ENCODE measurements around the gene SERPINA5.

SERPINA5 gene

GRCh38 chr14:94561656-94562010 lies 19.6 kb upstream of the SERPINA5 start:
- Histone ChIP-seq H3K4me1 (ENCODE audit: control insufficient read depth, insufficient read depth, low read depth, low read length) (no peaks in the 10 kb centered on the region), H3K79me1 (replicated peaks; ENCODE audit: low read length, poor library complexity, severe bottlenecking) (no peaks in the 10 kb centered on the region), H3K18ac (ENCODE audit: low read depth in 1 of 2, low read length in 2 of 2) (no peak overlapping the region), H3K14ac (ENCODE audit: low read length in 2 of 2) (no peak overlapping the region), H2AFZ (ENCODE audit: low read depth, low read length) (no peak overlapping the region), H2BK120ac (ENCODE audit: low read depth, low read length) (no peak overlapping the region), H3K4me2 (ENCODE audit: low read length, poor library complexity, severe bottlenecking) (no peak overlapping the region), H4K91ac (ENCODE audit: low read length) (no peak overlapping the region), H3K9me3 (ENCODE audit: control insufficient read depth, low read length) (peaks cover 7% of the 10 kb centered on the region), H2BK5ac (ENCODE audit: low read depth, low read length, poor library complexity, severe bottlenecking) (no peak overlapping the region), H3K23ac (ENCODE audit: low read length in 2 of 2) (no peak overlapping the region), H3K27ac (ENCODE audit: low read length, poor library complexity, severe bottlenecking) (no peak overlapping the region), H3K27me3 (ENCODE audit: control insufficient read depth in 1 of 2, insufficient read depth in 1 of 2, low read length in 2 of 2) (peaks cover 0 to 20% of the 10 kb centered on the region in 2 experiments), H2BK12ac (ENCODE audit: low read length in 2 of 2) (no peak overlapping the region), H2BK15ac (ENCODE audit: low read depth, poor library complexity, severe bottlenecking) (no peak overlapping the region), H3K4me3 (ENCODE audit: insufficient read depth in 1 of 2, low read depth in 1 of 2, low read length in 2 of 2) (no peak overlapping the region), H3K9ac (ENCODE audit: low read length) (no peak overlapping the region), H3K36me3 (ENCODE audit: control insufficient read depth in 1 of 2, insufficient read depth in 2 of 2, low read depth in 1 of 2, low read length in 2 of 2) (no peaks in the 10 kb centered on the region), H2AK5ac (ENCODE audit: low read length, severe bottlenecking) (no peak overlapping the region), H3K4ac (ENCODE audit: low read depth in 1 of 2, low read length in 2 of 2) (no peak overlapping the region), H4K8ac (ENCODE audit: low read length) (no peak overlapping the region)
- 64% methylated on average over 5 of the region's 7 CpGs for WGBS
- no peak for DNase-seq

GRCh38 chr14:94562022-94562421 lies 19.2 kb upstream of the SERPINA5 start:
- Histone ChIP-seq H2BK120ac (ENCODE audit: low read depth, low read length) (no peak overlapping the region), H4K91ac (ENCODE audit: low read length) (no peak overlapping the region), H2BK15ac (ENCODE audit: low read depth, poor library complexity, severe bottlenecking) (no peak overlapping the region), H4K8ac (ENCODE audit: low read length) (no peak overlapping the region), H3K14ac (ENCODE audit: low read length in 2 of 2) (no peak overlapping the region), H2BK12ac (ENCODE audit: low read length in 2 of 2) (no peak overlapping the region), H3K9me3 (ENCODE audit: control insufficient read depth, low read length) (peaks cover 7% of the 10 kb centered on the region), H3K27ac (ENCODE audit: low read length, poor library complexity, severe bottlenecking) (no peak overlapping the region), H3K9ac (ENCODE audit: low read length) (no peak overlapping the region), H3K23ac (ENCODE audit: low read length in 2 of 2) (no peak overlapping the region), H3K4ac (ENCODE audit: low read depth in 1 of 2, low read length in 2 of 2) (no peak overlapping the region), H3K27me3 (ENCODE audit: control insufficient read depth in 1 of 2, insufficient read depth in 1 of 2, low read length in 2 of 2) (peaks cover 0 to 20% of the 10 kb centered on the region in 2 experiments), H2AFZ (ENCODE audit: low read depth, low read length) (no peak overlapping the region), H3K18ac (ENCODE audit: low read depth in 1 of 2, low read length in 2 of 2) (no peak overlapping the region), H3K4me1 (ENCODE audit: control insufficient read depth, insufficient read depth, low read depth, low read length) (no peaks in the 10 kb centered on the region), H3K4me3 (ENCODE audit: insufficient read depth in 1 of 2, low read depth in 1 of 2, low read length in 2 of 2) (no peak overlapping the region), H3K36me3 (ENCODE audit: control insufficient read depth in 1 of 2, insufficient read depth in 2 of 2, low read depth in 1 of 2, low read length in 2 of 2) (no peaks in the 10 kb centered on the region), H3K4me2 (ENCODE audit: low read length, poor library complexity, severe bottlenecking) (no peak overlapping the region), H3K79me1 (replicated peaks; ENCODE audit: low read length, poor library complexity, severe bottlenecking) (no peaks in the 10 kb centered on the region), H2AK5ac (ENCODE audit: low read length, severe bottlenecking) (no peak overlapping the region), H2BK5ac (ENCODE audit: low read depth, low read length, poor library complexity, severe bottlenecking) (no peak overlapping the region)
- DNase-seq: no peak
- 86% methylated on average over 5 of the region's 5 CpGs for WGBS

DNA sequence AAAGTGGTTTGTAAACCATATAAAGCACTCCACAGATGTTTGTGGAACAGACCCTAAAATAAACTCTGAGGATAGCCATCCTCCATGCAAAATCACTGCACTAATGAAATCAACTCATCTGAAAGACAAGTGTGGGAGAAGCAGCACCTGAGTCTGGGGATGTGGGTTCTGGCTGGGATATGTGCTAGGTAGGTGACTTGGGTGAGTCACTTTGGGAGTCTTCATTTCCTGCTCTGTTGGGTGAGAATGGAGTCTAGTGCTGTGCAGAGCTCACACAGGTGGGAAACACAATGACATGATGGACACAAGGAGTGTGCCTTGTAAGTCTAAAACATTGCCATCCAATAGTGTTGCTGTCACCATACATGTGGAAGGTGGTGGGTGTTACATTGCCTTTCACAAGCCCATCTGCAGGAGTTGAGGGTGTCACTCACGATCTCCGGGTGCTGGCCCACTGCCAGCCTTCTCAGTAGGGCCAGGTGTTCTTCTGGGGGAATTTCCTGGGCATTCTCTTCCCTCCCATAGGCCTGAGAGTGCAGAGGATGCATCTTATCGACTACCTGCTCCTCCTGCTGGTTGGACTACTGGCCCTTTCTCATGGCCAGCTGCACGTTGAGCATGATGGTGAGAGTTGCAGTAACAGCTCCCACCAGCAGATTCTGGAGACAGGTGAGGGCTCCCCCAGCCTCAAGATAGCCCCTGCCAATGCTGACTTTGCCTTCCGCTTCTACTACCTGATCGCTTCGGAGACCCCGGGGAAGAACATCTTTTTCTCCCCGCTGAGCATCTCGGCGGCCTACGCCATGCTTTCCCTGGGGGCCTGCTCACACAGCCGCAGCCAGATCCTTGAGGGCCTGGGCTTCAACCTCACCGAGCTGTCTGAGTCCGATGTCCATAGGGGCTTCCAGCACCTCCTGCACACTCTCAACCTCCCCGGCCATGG lies 18.0 kb upstream of the SERPINA5 start:
- 86% methylated on average over 16 of the region's 16 CpGs for WGBS
- H2BK120ac ChIP-seq (ENCODE audit: low read depth, low read length): no peak overlapping the region

DNA sequence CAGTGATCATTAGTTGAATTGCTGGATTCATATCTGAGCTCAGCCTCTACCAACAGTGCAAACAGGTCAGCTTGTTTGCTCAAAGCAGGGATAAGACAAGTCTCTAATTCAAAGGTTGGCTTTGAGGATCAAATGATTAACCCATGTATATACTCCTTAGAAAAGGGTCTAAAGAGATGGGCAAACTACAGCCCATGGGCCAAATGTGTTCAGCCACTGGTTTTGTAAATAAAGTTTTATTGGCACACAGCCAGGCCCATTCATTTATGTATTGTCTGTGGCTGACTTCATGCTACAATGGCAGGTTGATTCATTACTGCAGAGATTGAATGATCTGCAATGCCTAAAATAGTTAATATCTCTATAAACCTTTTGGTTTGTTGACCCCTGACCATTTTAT lies 16.8 kb upstream of the SERPINA5 start:
- H3K4me2 ChIP-seq (ENCODE audit: low read length, poor library complexity, severe bottlenecking): no peak overlapping the region
- no peaks in the 10 kb centered on the region for H3K4me1 ChIP-seq (ENCODE audit: control insufficient read depth, insufficient read depth, low read depth, low read length)
- H2BK15ac ChIP-seq (ENCODE audit: low read depth, poor library complexity, severe bottlenecking): no peak overlapping the region
- H3K9me3 ChIP-seq (ENCODE audit: control insufficient read depth, low read length): no peaks in the 10 kb centered on the region
- no peak overlapping the region for H2BK120ac ChIP-seq (ENCODE audit: low read depth, low read length)
- no peak overlapping the region for H3K4ac ChIP-seq (ENCODE audit: low read depth in 1 of 2, low read length in 2 of 2)
- H2AK5ac ChIP-seq (ENCODE audit: low read length, severe bottlenecking): no peak overlapping the region
- H3K4me3 ChIP-seq (ENCODE audit: insufficient read depth in 1 of 2, low read depth in 1 of 2, low read length in 2 of 2): no peak overlapping the region
- no peak overlapping the region for H2AFZ ChIP-seq (ENCODE audit: low read depth, low read length)
- no peak overlapping the region for H3K9ac ChIP-seq (ENCODE audit: low read length)
- no peak overlapping the region for H4K91ac ChIP-seq (ENCODE audit: low read length)
- no peak overlapping the region for H3K27ac ChIP-seq (ENCODE audit: low read length, poor library complexity, severe bottlenecking)
- H3K27me3 ChIP-seq (ENCODE audit: control insufficient read depth in 1 of 2, insufficient read depth in 1 of 2, low read length in 2 of 2): peaks cover 0 to 19% of the 10 kb centered on the region in 2 experiments
- no peaks in the 10 kb centered on the region for H3K79me1 ChIP-seq (replicated peaks; ENCODE audit: low read length, poor library complexity, severe bottlenecking)
- DNase-seq: no peak
- H4K8ac ChIP-seq (ENCODE audit: low read length): no peak overlapping the region
- no peak overlapping the region for H3K23ac ChIP-seq (ENCODE audit: low read length in 2 of 2)
- H3K14ac ChIP-seq (ENCODE audit: low read length in 2 of 2): no peak overlapping the region
- H3K18ac ChIP-seq (ENCODE audit: low read depth in 1 of 2, low read length in 2 of 2): no peak overlapping the region
- H2BK5ac ChIP-seq (ENCODE audit: low read depth, low read length, poor library complexity, severe bottlenecking): no peak overlapping the region
- H2BK12ac ChIP-seq (ENCODE audit: low read length in 2 of 2): no peak overlapping the region
- no peaks in the 10 kb centered on the region for H3K36me3 ChIP-seq (ENCODE audit: control insufficient read depth in 1 of 2, insufficient read depth in 2 of 2, low read depth in 1 of 2, low read length in 2 of 2)

More for the DNA sequence above, 18.0 kb upstream of the SERPINA5 start:
- no peak overlapping the region for H3K4me3 ChIP-seq (ENCODE audit: insufficient read depth in 1 of 2, low read depth in 1 of 2, low read length in 2 of 2)
- H3K9ac ChIP-seq (ENCODE audit: low read length): no peak overlapping the region
- H2BK15ac ChIP-seq (ENCODE audit: low read depth, poor library complexity, severe bottlenecking): no peak overlapping the region
- H3K27me3 ChIP-seq (ENCODE audit: control insufficient read depth in 1 of 2, insufficient read depth in 1 of 2, low read length in 2 of 2): peaks cover 0 to 16% of the 10 kb centered on the region in 2 experiments
- H3K36me3 ChIP-seq (ENCODE audit: control insufficient read depth in 1 of 2, insufficient read depth in 2 of 2, low read depth in 1 of 2, low read length in 2 of 2): no peaks in the 10 kb centered on the region
- no peak overlapping the region for H3K18ac ChIP-seq (ENCODE audit: low read depth in 1 of 2, low read length in 2 of 2)
- H3K27ac ChIP-seq (ENCODE audit: low read length, poor library complexity, severe bottlenecking): no peak overlapping the region
- no peak overlapping the region for H3K4me2 ChIP-seq (ENCODE audit: low read length, poor library complexity, severe bottlenecking)
- no peak overlapping the region for H2BK12ac ChIP-seq (ENCODE audit: low read length in 2 of 2)
- no peaks in the 10 kb centered on the region for H3K4me1 ChIP-seq (ENCODE audit: control insufficient read depth, insufficient read depth, low read depth, low read length)
- no peaks in the 10 kb centered on the region for H3K79me1 ChIP-seq (replicated peaks; ENCODE audit: low read length, poor library complexity, severe bottlenecking)
- no peak for DNase-seq
- H3K9me3 ChIP-seq (ENCODE audit: control insufficient read depth, low read length): no peaks in the 10 kb centered on the region
- no peak overlapping the region for H2BK5ac ChIP-seq (ENCODE audit: low read depth, low read length, poor library complexity, severe bottlenecking)
- no peak overlapping the region for H4K91ac ChIP-seq (ENCODE audit: low read length)
- H3K4ac ChIP-seq (ENCODE audit: low read depth in 1 of 2, low read length in 2 of 2): no peak overlapping the region
- no peak overlapping the region for H4K8ac ChIP-seq (ENCODE audit: low read length)
- H3K14ac ChIP-seq (ENCODE audit: low read length in 2 of 2): no peak overlapping the region
- H2AK5ac ChIP-seq (ENCODE audit: low read length, severe bottlenecking): no peak overlapping the region
- H3K23ac ChIP-seq (ENCODE audit: low read length in 2 of 2): no peak overlapping the region
- no peak overlapping the region for H2AFZ ChIP-seq (ENCODE audit: low read depth, low read length)
